ENCODE measurements around the gene RNF169. TPM values are rescaled to one million over a fixed set of nuclear protein-coding genes. Genes with fewer than 3 reads are reported as not detected.

RNF169 gene
- total RNA-seq, 4 donors from 2014 or later = 26.0 to 31.8 (median 29.3) TPM

GRCh38 chr11:74783241-74783871, 34.7 kb downstream of the RNF169 start:
- ATAC-seq = no peak
- H3K27me3 ChIP-seq = no peaks in the 10 kb centered on the region
- no peaks in the 10 kb centered on the region for H3K36me3 ChIP-seq
- H3K4me3 ChIP-seq = no peak overlapping the region
- TF ChIP-seq EP300 (IDR thresholded peaks at IDR 0.05) (no peak), POLR2A (IDR thresholded peaks at IDR 0.05) (no peak), CTCF (IDR thresholded peaks at IDR 0.05) (no peak), POLR2AphosphoS5 (IDR thresholded peaks at IDR 0.05) (no peak)
- peak overlapping the region in 2 of 4 donors; percentile 37 to 47 for H3K27ac ChIP-seq
- peaks cover 7 to 60% (median 16%) of the 10 kb centered on the region in 3 donors for H3K4me1 ChIP-seq
- WGBS, 2 donors (ENCODE audit: low coverage in 1 of 2) = 52 to 76% methylated on average over 2 of the region's 2 CpGs
- H3K9me3 ChIP-seq = no peaks in the 10 kb centered on the region

- no peak for ATAC-seq
These were observed 35.6 kb downstream of the RNF169 start for GRCh38 chr11:74784234-74784633.

GRCh38 chr11:74784726-74785125, 36.1 kb downstream of the RNF169 start:
- no peak overlapping the region for H3K27ac ChIP-seq
- H3K36me3 ChIP-seq = peaks cover 0 to 3% of the 10 kb centered on the region in 2 donors
- WGBS, 2 donors (ENCODE audit: low coverage in 1 of 2) = 72 to 82% methylated on average over 3 to 4 of the region's 4 CpGs
- ATAC-seq = no peak
- TF ChIP-seq EP300 (IDR thresholded peaks at IDR 0.05) (no peak), CTCF (IDR thresholded peaks at IDR 0.05) (no peak), POLR2AphosphoS5 (IDR thresholded peaks at IDR 0.05) (no peak), POLR2A (IDR thresholded peaks at IDR 0.05) (no peak)
- H3K27me3 ChIP-seq = no peaks in the 10 kb centered on the region
- no peak overlapping the region for H3K4me3 ChIP-seq
- peaks cover 7 to 50% (median 16%) of the 10 kb centered on the region in 3 donors for H3K4me1 ChIP-seq
- H3K9me3 ChIP-seq = no peaks in the 10 kb centered on the region

More at GRCh38 chr11:74784234-74784633, 35.6 kb downstream of the RNF169 start:
- TF ChIP-seq CTCF (IDR thresholded peaks at IDR 0.05) (no peak), POLR2A (IDR thresholded peaks at IDR 0.05) (no peak), EP300 (IDR thresholded peaks at IDR 0.05) (no peak), POLR2AphosphoS5 (IDR thresholded peaks at IDR 0.05) (no peak)
- H3K27me3 ChIP-seq = no peaks in the 10 kb centered on the region
- no peak overlapping the region for H3K27ac ChIP-seq
- H3K36me3 ChIP-seq = no peaks in the 10 kb centered on the region
- H3K4me3 ChIP-seq = no peak overlapping the region
- H3K4me1 ChIP-seq = peaks cover 7 to 52% (median 16%) of the 10 kb centered on the region in 3 donors
- 74% methylated on average over 5 of the region's 5 CpGs; no CpG with 5 or more reads in 1 of the 2 donors for WGBS, 2 donors (ENCODE audit: low coverage in 1 of 2)
- no peaks in the 10 kb centered on the region for H3K9me3 ChIP-seq

GRCh38 chr11:74786574-74786973, 37.9 kb downstream of the RNF169 start:
- no peak overlapping the region for H3K4me3 ChIP-seq
- no peak for TF ChIP-seq POLR2A (IDR thresholded peaks at IDR 0.05)
- TF ChIP-seq POLR2AphosphoS5 (IDR thresholded peaks at IDR 0.05) = no peak
- TF ChIP-seq CTCF (IDR thresholded peaks at IDR 0.05) = no peak
- no peak for TF ChIP-seq EP300 (IDR thresholded peaks at IDR 0.05)
- H3K4me1 ChIP-seq = peaks cover 4 to 31% (median 11%) of the 10 kb centered on the region in 3 donors
- no peak for ATAC-seq
- H3K9me3 ChIP-seq = no peaks in the 10 kb centered on the region
- peaks cover 0 to 22% of the 10 kb centered on the region in 2 donors for H3K36me3 ChIP-seq
- H3K27me3 ChIP-seq = no peaks in the 10 kb centered on the region
- H3K27ac ChIP-seq = no peak overlapping the region
